ENCODE results near the gene RHOJ. TPM values are rescaled to one million over a fixed set of nuclear protein-coding genes. Genes with fewer than 3 reads are reported as not detected.

The RHOJ gene
- total and polyA plus RNA-seq, 2 donors (not counting 1 experiment from before 2014, with no cell fraction given): not detected

DNA sequence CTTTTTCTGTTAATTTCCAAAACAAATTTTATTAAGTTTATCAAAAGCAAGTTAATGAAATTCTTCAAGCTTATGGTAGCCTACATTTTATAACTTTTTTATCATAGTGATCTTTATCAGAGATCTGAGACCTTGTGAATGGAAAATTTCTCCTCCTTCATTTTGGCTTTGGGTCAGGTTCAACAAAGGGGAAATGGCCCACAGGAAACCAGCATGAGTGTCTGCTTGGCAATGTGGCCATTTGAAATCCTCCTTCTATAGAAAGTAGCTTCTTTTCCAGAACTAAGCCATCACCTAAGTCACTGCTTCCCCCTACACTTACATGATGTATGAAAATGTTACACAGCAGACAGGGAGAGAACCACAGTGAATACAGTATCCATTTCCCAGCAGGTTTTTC lies 1.6 kb downstream of the RHOJ start:
- no peaks in the 10 kb centered on the region for H3K4me1 Mint-ChIP-seq
- TF ChIP-seq, protein P1, sequence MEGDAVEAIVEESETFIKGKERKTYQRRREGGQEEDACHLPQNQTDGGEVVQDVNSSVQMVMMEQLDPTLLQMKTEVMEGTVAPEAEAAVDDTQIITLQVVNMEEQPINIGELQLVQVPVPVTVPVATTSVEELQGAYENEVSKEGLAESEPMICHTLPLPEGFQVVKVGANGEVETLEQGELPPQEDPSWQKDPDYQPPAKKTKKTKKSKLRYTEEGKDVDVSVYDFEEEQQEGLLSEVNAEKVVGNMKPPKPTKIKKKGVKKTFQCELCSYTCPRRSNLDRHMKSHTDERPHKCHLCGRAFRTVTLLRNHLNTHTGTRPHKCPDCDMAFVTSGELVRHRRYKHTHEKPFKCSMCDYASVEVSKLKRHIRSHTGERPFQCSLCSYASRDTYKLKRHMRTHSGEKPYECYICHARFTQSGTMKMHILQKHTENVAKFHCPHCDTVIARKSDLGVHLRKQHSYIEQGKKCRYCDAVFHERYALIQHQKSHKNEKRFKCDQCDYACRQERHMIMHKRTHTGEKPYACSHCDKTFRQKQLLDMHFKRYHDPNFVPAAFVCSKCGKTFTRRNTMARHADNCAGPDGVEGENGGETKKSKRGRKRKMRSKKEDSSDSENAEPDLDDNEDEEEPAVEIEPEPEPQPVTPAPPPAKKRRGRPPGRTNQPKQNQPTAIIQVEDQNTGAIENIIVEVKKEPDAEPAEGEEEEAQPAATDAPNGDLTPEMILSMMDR (IDR thresholded peaks at IDR 0.05): no peak
- no peak for TF ChIP-seq EZH2 (IDR thresholded peaks at IDR 0.05; ENCODE audit: borderline replicate concordance, insufficient read depth, low read depth, low read length, poor library complexity, severe bottlenecking)
- Histone ChIP-seq H3K9ac (ENCODE audit: low read length) (no peak overlapping the region), H3K4me3 (ENCODE audit: control extremely low read depth in 1 of 5, extremely low read depth in 1 of 5, insufficient read depth in 1 of 5, low read depth in 2 of 5, low read length in 4 of 5) (no peak overlapping the region), H3K4me2 (replicated peaks; ENCODE audit: low read depth, low read length, poor library complexity, severe bottlenecking) (no peak overlapping the region), H3K27me3 (replicated peaks in 1 of 4; ENCODE audit: control extremely low read depth in 1 of 4, control insufficient read depth in 3 of 4, insufficient read depth in 4 of 4, low read length in 3 of 4) (peaks cover 0 to 4% (median under 1%) of the 10 kb centered on the region in 4 experiments), H3K27ac (ENCODE audit: low read length in 2 of 2) (no peak overlapping the region), H4K20me1 (ENCODE audit: control insufficient read depth, insufficient read depth, low read length, poor library complexity, severe bottlenecking) (no peaks in the 10 kb centered on the region), H3K79me2 (ENCODE audit: control insufficient read depth, insufficient read depth, low read length) (no peaks in the 10 kb centered on the region), H3K36me3 (replicated peaks in 1 of 2; ENCODE audit: control extremely low read depth in 1 of 2, control insufficient read depth in 1 of 2, extremely low read depth in 1 of 2, insufficient read depth in 2 of 2, low read length in 1 of 2) (no peaks in the 10 kb centered on the region), H3K4me1 (ENCODE audit: control insufficient read depth in 2 of 2, insufficient read depth in 2 of 2, low read length in 2 of 2) (no peaks in the 10 kb centered on the region), H3K9me3 (ENCODE audit: control extremely low read depth in 1 of 3, control insufficient read depth in 2 of 3, insufficient read depth in 1 of 3, low read length in 2 of 3) (no peaks in the 10 kb centered on the region), H2AFZ (ENCODE audit: insufficient read depth, low read depth, low read length, poor library complexity, severe bottlenecking) (no peak overlapping the region)
- DNase-seq (no peak), ATAC-seq (ENCODE audit: low read depth) (no peak)
- no peak overlapping the region for H3K4me3 Mint-ChIP-seq
- H3K9me3 Mint-ChIP-seq (ENCODE audit: insufficient read depth): no peaks in the 10 kb centered on the region
- H3K27me3 Mint-ChIP-seq: peaks cover 12% of the 10 kb centered on the region
- ChIA-PET CTCF (no interaction called here), POLR2A (no interaction called here)
- no peak overlapping the region for H3K27ac Mint-ChIP-seq
- intact Hi-C loops (cut with micrococcal nuclease): no loop called here

DNA sequence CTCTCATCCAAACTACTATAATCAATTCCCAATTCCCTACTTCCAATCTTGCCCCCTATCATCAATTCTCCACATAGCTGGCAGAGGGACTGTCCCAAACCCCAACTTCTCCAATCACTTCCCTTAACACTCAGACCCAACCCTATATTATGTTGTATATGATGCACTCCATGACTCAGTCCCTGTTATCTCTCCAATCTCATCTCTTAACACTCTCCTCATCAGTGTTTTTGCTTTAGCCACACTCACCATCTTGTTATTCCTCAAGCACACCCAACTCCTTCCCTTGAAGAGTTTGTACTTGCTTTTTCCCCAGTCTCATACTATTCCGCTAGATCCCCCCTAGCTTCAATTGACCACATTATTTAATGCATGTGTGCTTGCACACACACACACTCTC lies 4.9 kb downstream of the RHOJ start:
- TF ChIP-seq, protein P1 (IDR thresholded peaks at IDR 0.05): no peak
- TF ChIP-seq EZH2 (IDR thresholded peaks at IDR 0.05; ENCODE audit: borderline replicate concordance, insufficient read depth, low read depth, low read length, poor library complexity, severe bottlenecking): no peak
- CTCF ChIA-PET: no interaction called here
- Histone ChIP-seq H3K79me2 (ENCODE audit: control insufficient read depth, insufficient read depth, low read length) (no peaks in the 10 kb centered on the region), H3K9me3 (ENCODE audit: control extremely low read depth in 1 of 3, control insufficient read depth in 2 of 3, insufficient read depth in 1 of 3, low read length in 2 of 3) (no peaks in the 10 kb centered on the region), H3K27me3 (replicated peaks in 1 of 4; ENCODE audit: control extremely low read depth in 1 of 4, control insufficient read depth in 3 of 4, insufficient read depth in 4 of 4, low read length in 3 of 4) (no peaks in the 10 kb centered on the region), H3K9ac (ENCODE audit: low read length) (no peak overlapping the region), H4K20me1 (ENCODE audit: control insufficient read depth, insufficient read depth, low read length, poor library complexity, severe bottlenecking) (no peaks in the 10 kb centered on the region), H3K36me3 (replicated peaks in 1 of 2; ENCODE audit: control extremely low read depth in 1 of 2, control insufficient read depth in 1 of 2, extremely low read depth in 1 of 2, insufficient read depth in 2 of 2, low read length in 1 of 2) (no peaks in the 10 kb centered on the region), H3K27ac (ENCODE audit: low read length in 2 of 2) (no peak overlapping the region), H3K4me1 (ENCODE audit: control insufficient read depth in 2 of 2, insufficient read depth in 2 of 2, low read length in 2 of 2) (no peaks in the 10 kb centered on the region), H3K4me2 (replicated peaks; ENCODE audit: low read depth, low read length, poor library complexity, severe bottlenecking) (no peak overlapping the region), H3K4me3 (ENCODE audit: control extremely low read depth in 1 of 5, extremely low read depth in 1 of 5, insufficient read depth in 1 of 5, low read depth in 2 of 5, low read length in 4 of 5) (no peak overlapping the region), H2AFZ (ENCODE audit: insufficient read depth, low read depth, low read length, poor library complexity, severe bottlenecking) (no peak overlapping the region)
- no peaks in the 10 kb centered on the region for H3K4me1 Mint-ChIP-seq
- intact Hi-C loops (cut with micrococcal nuclease): no loop called here
- WGBS (ENCODE audit: insufficient coverage): 100% methylated on average over 1 of the region's 1 CpG
- H3K27ac Mint-ChIP-seq: no peak overlapping the region
- no peak for DNase-seq
- ATAC-seq (ENCODE audit: low read depth): no peak
- H3K27me3 Mint-ChIP-seq: peaks cover 8% of the 10 kb centered on the region
- POLR2A ChIA-PET: no interaction called here
- H3K9me3 Mint-ChIP-seq (ENCODE audit: insufficient read depth): peaks cover 2% of the 10 kb centered on the region
- no peak overlapping the region for H3K4me3 Mint-ChIP-seq
